B cell (primary cell): Measurements from ENCODE around the gene INF2. TPM values are rescaled to one million over a fixed set of nuclear protein-coding genes. Genes with fewer than 3 reads are reported as not detected.

Source experiments
- ATAC-seq: fragments of 200-7000 bp; cut with Tn5 transposase; one replicate; pipeline ENCODE4 v1.10.0; 2021; ENCODE audit warnings: low read depth, mild to moderate bottlenecking, moderate number of reproducible peaks, moderate library complexity
- CTCF ChIA-PET: fragments of 350-600 bp; sonication (Branson Sonifier 250); formaldehyde crosslinking; loops from one replicate; lab custom pipeline; 2021; ENCODE audit warnings: antibody characterized with exemption, inconsistent platforms; lab: Charles Lee
- POLR2A ChIA-PET: fragments of 350-600 bp; sonication (Branson Sonifier 250); formaldehyde crosslinking; loops from one replicate; lab custom pipeline; 2021; ENCODE audit warnings: antibody characterized with exemption; lab: Charles Lee
- DNase-seq: peaks from one replicate; pipeline ENCODE4 v3.0.0; 2013
- H2AFZ ChIP-seq: 2 replicates; pipeline ENCODE4 v1.6.1; 2012; ENCODE audit warnings: mild to moderate bottlenecking, low read depth, low read length; ENCODE audit not compliant: insufficient read depth, poor library complexity, severe bottlenecking
- H3K27ac ChIP-seq, 2 donors: 1 replicate in 1 of 2; 2 replicates in 1 of 2; pipeline ENCODE4 v1.5.1; 2012 to 2013; ENCODE audit warnings: low read length in 2 of 2, mild to moderate bottlenecking in 2 of 2, moderate library complexity in 1 of 2
- H3K27me3 ChIP-seq, 4 experiments: fragments of 200-600 bp in 1 of 4; sonication (generic) in 1 of 4; replicated peaks in 1 of 4; 1 replicate in 2 of 4; 2 replicates in 2 of 4; pipeline versions ENCODE4 v1.6.1 to v1.7.0; 2013 to 2016; ENCODE audit warnings: low read length in 3 of 4, mild to moderate bottlenecking in 2 of 4, mixed read lengths in 1 of 4, moderate library complexity in 1 of 4; ENCODE audit not compliant: insufficient read depth in 4 of 4, control insufficient read depth in 3 of 4; ENCODE audit errors: control extremely low read depth in 1 of 4
- H3K36me3 ChIP-seq, 2 experiments: replicated peaks in 1 of 2; 1 replicate in 1 of 2; 2 replicates in 1 of 2; pipeline versions ENCODE4 v1.6.1 to v1.7.1; 2013; ENCODE audit warnings: low read length in 1 of 2; ENCODE audit not compliant: insufficient read depth in 2 of 2, control insufficient read depth in 1 of 2; ENCODE audit errors: control extremely low read depth in 1 of 2, extremely low read depth in 1 of 2
- H3K4me1 ChIP-seq, 2 donors: fragments of 200-600 bp in 1 of 2; sonication (generic) in 1 of 2; 1 replicate in 1 of 2; 2 replicates in 1 of 2; pipeline versions ENCODE4 v1.5.1 to v1.6.1; 2013 to 2017; ENCODE audit warnings: low read length in 2 of 2; ENCODE audit not compliant: control insufficient read depth in 2 of 2, insufficient read depth in 2 of 2
- H3K4me2 ChIP-seq: replicated peaks from 2 replicates; pipeline ENCODE3; 2012; ENCODE audit warnings: mild to moderate bottlenecking, low read depth, low read length; ENCODE audit not compliant: poor library complexity, severe bottlenecking
- H3K4me3 ChIP-seq, 5 experiments: fragments of 200-600 bp in 1 of 5; sonication (generic) in 1 of 5; 1 replicate in 3 of 5; 2 replicates in 2 of 5; pipeline versions ENCODE4 v1.5.1 to v1.7.0; 2011 to 2016; ENCODE audit warnings: low read length in 4 of 5, mild to moderate bottlenecking in 4 of 5, low read depth in 2 of 5, control low read depth in 1 of 5, moderate library complexity in 1 of 5; ENCODE audit not compliant: insufficient read depth in 1 of 5; ENCODE audit errors: control extremely low read depth in 1 of 5, extremely low read depth in 1 of 5
- H3K79me2 ChIP-seq: fragments of 200-600 bp; sonication (generic); one replicate; pipeline ENCODE4 v1.6.0; 2016; ENCODE audit warnings: low read length; ENCODE audit not compliant: control insufficient read depth, insufficient read depth
- H3K9ac ChIP-seq: fragments of 200-600 bp; sonication (generic); 2 replicates; pipeline ENCODE4 v1.6.1; 2017; ENCODE audit warnings: mild to moderate bottlenecking, low read length, moderate library complexity
- H3K9me3 ChIP-seq, 3 donors: one replicate each; pipeline versions ENCODE4 v1.6.1 to v1.7.1; 2013; ENCODE audit warnings: low read length in 2 of 3; ENCODE audit not compliant: control insufficient read depth in 2 of 3, insufficient read depth in 1 of 3; ENCODE audit errors: control extremely low read depth in 1 of 3
- H4K20me1 ChIP-seq: 2 replicates; pipeline ENCODE4 v1.6.0; 2012; ENCODE audit warnings: mild to moderate bottlenecking, low read length; ENCODE audit not compliant: insufficient read depth, control insufficient read depth, poor library complexity, severe bottlenecking
- H3K27ac Mint-ChIP-seq: one replicate; pipeline ENCODE4 v1.8.0; 2021; ENCODE audit warnings: mixed read lengths
- H3K27me3 Mint-ChIP-seq: one replicate; pipeline ENCODE4 v1.8.0; 2021; ENCODE audit warnings: mixed read lengths
- H3K4me1 Mint-ChIP-seq: one replicate; pipeline ENCODE4 v1.8.0; 2021; ENCODE audit warnings: mixed read lengths
- H3K4me3 Mint-ChIP-seq: one replicate; pipeline ENCODE4 v1.8.0; 2021; ENCODE audit warnings: mixed read lengths
- H3K9me3 Mint-ChIP-seq: one replicate; pipeline ENCODE4 v1.8.0; 2022; ENCODE audit warnings: mixed read lengths; ENCODE audit not compliant: insufficient read depth
- CTCF ChIP-seq: fragments of 200-600 bp; IDR thresholded peaks from one replicate; pipeline ENCODE4 v1.8.0; 2022; ENCODE audit warnings: antibody characterized with exemption, mild to moderate bottlenecking
- EZH2 ChIP-seq: IDR thresholded peaks from 2 replicates; pipeline ENCODE4 v1.6.1; 2012; ENCODE audit warnings: borderline replicate concordance, low read depth, mild to moderate bottlenecking, moderate library complexity, low read length; ENCODE audit not compliant: insufficient read depth, poor library complexity, severe bottlenecking
- WGBS: methylation state at CpG from one replicate; pipeline ENCODE4 v1.1.5; 2013; ENCODE audit warnings: missing lambda C conversion rate; ENCODE audit not compliant: insufficient coverage; 5-methylcytosine and 5-hydroxymethylcytosine counted together
- intact Hi-C: fragments of 100-400 bp; cut with micrococcal nuclease; formaldehyde crosslinking; loops from one replicate; pipeline ENCODE4 v1.10.0; 2022
- polyA plus RNA-seq: library from polyadenylated mRNA; depleted of rRNA; stranded (reverse); fragments of >200 nt; gene quantifications from 2 replicates; pipeline ENCODE4 v1.2.3, GENCODE V29; 2012
- total RNA-seq, 2 donors: library from RNA; stranded (reverse); fragments of 120-200 nt in 1 of 2; gene quantifications; 1 replicate in 1 of 2; 2 replicates in 1 of 2; pipeline versions ENCODE4 v1.2.3 to v1.2.4, GENCODE V29; 2013 to 2022

Gene INF2
- total and polyA plus RNA-seq, 2 donors (not counting 1 experiment from before 2014, with no cell fraction given): 90.2 to 100 TPM

- no peak overlapping the region for H3K4me3 ChIP-seq
- no peak overlapping the region for H2AFZ ChIP-seq
- Mint-ChIP-seq H3K27me3 (no peaks in the 10 kb centered on the region), H3K27ac (no peak overlapping the region), H3K9me3 (no peaks in the 10 kb centered on the region), H3K4me3 (no peak overlapping the region), H3K4me1 (peaks cover 3% of the 10 kb centered on the region)
- no peaks in the 10 kb centered on the region for H3K27me3 ChIP-seq
- peaks cover 0 to 7% (median 0%) of the 10 kb centered on the region in 3 donors for H3K9me3 ChIP-seq
- 85% methylated on average over 2 of the region's 7 CpGs for WGBS
- POLR2A ChIA-PET: no interaction called here
- intact Hi-C loops: no loop called here
- DNase-seq (no peak), ATAC-seq (no peak)
- H3K4me2 ChIP-seq: no peak overlapping the region
- H3K4me1 ChIP-seq: peaks cover 4 to 6% of the 10 kb centered on the region in 2 donors
- CTCF ChIA-PET: no interaction called here
- H4K20me1 ChIP-seq: no peaks in the 10 kb centered on the region
- no peak overlapping the region for H3K27ac ChIP-seq
- no peaks in the 10 kb centered on the region for H3K36me3 ChIP-seq
- no peak for TF ChIP-seq EZH2
- TF ChIP-seq CTCF: no peak
- no peak overlapping the region for H3K9ac ChIP-seq
- peaks cover 4% of the 10 kb centered on the region for H3K79me2 ChIP-seq
These were observed 57.6 kb downstream of the INF2 start for GRCh38 chr14:104746934-104747481.

GRCh38 chr14:104747876-104748275, 58.5 kb downstream of the INF2 start:
- H3K4me1 ChIP-seq: peaks cover 6 to 10% of the 10 kb centered on the region in 2 donors
- peaks cover 7% of the 10 kb centered on the region for H3K79me2 ChIP-seq
- H3K9me3 ChIP-seq: peaks cover 0 to 10% (median 0%) of the 10 kb centered on the region in 3 donors
- no peaks in the 10 kb centered on the region for H4K20me1 ChIP-seq
- Mint-ChIP-seq H3K27me3 (no peaks in the 10 kb centered on the region), H3K4me1 (peaks cover 9% of the 10 kb centered on the region), H3K9me3 (no peaks in the 10 kb centered on the region), H3K4me3 (no peak overlapping the region), H3K27ac (no peak overlapping the region)
- ChIA-PET CTCF (no interaction called here), POLR2A (no interaction called here)
- H3K9ac ChIP-seq: no peak overlapping the region
- H3K27ac ChIP-seq: no peak overlapping the region
- H3K36me3 ChIP-seq: no peaks in the 10 kb centered on the region
- TF ChIP-seq EZH2: no peak
- no peak for TF ChIP-seq CTCF
- no peak overlapping the region for H2AFZ ChIP-seq
- no peaks in the 10 kb centered on the region for H3K27me3 ChIP-seq
- intact Hi-C loops: no loop called here
- WGBS: 82% methylated on average over 9 of the region's 9 CpGs
- H3K4me2 ChIP-seq: no peak overlapping the region
- H3K4me3 ChIP-seq: no peak overlapping the region
- ATAC-seq: no peak
- DNase-seq: no peak
